ENCODE data around the gene AVPR1B.

The AVPR1B gene

GRCh38 chr1:206117151-206117948, at the start of gene AVPR1B:
Gene AVPR1B, minus strand, starts transcription at chr1:206117388. Its CDS starts 498 bp downstream, at chr1:206116890.
- no peak for DNase-seq (ENCODE audit: low spot score)

- no peak for DNase-seq (ENCODE audit: low spot score)
Observed at GRCh38 chr1:206145771-206146290, 28.6 kb upstream of the AVPR1B start.

GRCh38 chr1:206144605-206145004, 27.4 kb upstream of the AVPR1B start:
- no peak for DNase-seq (ENCODE audit: low spot score)

- DNase-seq (ENCODE audit: low spot score), result no peak
Observed at GRCh38 chr1:206143537-206144172, 26.5 kb upstream of the AVPR1B start.

- DNase-seq (ENCODE audit: low spot score), result no peak
Observed at GRCh38 chr1:206142770-206143169, 25.6 kb upstream of the AVPR1B start.

- DNase-seq (ENCODE audit: low spot score), result no peak
Observed at GRCh38 chr1:206142011-206142410, 24.8 kb upstream of the AVPR1B start.

GRCh38 chr1:206136241-206136640, 19.1 kb upstream of the AVPR1B start:
- DNase-seq (ENCODE audit: low spot score), result no peak

- DNase-seq (ENCODE audit: low spot score), result no peak
Observed at GRCh38 chr1:206135248-206135647, 18.1 kb upstream of the AVPR1B start.

GRCh38 chr1:206133751-206134415, 16.7 kb upstream of the AVPR1B start:
- no peak for DNase-seq (ENCODE audit: low spot score)

GRCh38 chr1:206131037-206131436, 13.8 kb upstream of the AVPR1B start:
- DNase-seq (ENCODE audit: low spot score), result no peak

- no peak for DNase-seq (ENCODE audit: low spot score)
Observed at GRCh38 chr1:206128196-206128595, 11.0 kb upstream of the AVPR1B start.

- DNase-seq (ENCODE audit: low spot score), result no peak
Observed at GRCh38 chr1:206127336-206127735, 10.1 kb upstream of the AVPR1B start.

GRCh38 chr1:206125346-206125745, 8.2 kb upstream of the AVPR1B start:
- no peak for DNase-seq (ENCODE audit: low spot score)

GRCh38 chr1:206122686-206123085, 5.5 kb upstream of the AVPR1B start:
- DNase-seq (ENCODE audit: low spot score), result no peak

- no peak for DNase-seq (ENCODE audit: low spot score)
Observed at GRCh38 chr1:206121269-206121668, 4.1 kb upstream of the AVPR1B start.

- no peak for DNase-seq (ENCODE audit: low spot score)
Observed at GRCh38 chr1:206120406-206120805, 3.2 kb upstream of the AVPR1B start.

GRCh38 chr1:206116873-206117150, 376 bp downstream of the AVPR1B start:
- DNase-seq (ENCODE audit: low spot score), result no peak

GRCh38 chr1:206116191-206116872, 856 bp downstream of the AVPR1B start:
- no peak for DNase-seq (ENCODE audit: low spot score)

- DNase-seq (ENCODE audit: low spot score), result no peak
Observed at GRCh38 chr1:206115791-206116190, 1.4 kb downstream of the AVPR1B start.

- DNase-seq (ENCODE audit: low spot score), result no peak
Observed at GRCh38 chr1:206114692-206115640, 2.2 kb downstream of the AVPR1B start.

- DNase-seq (ENCODE audit: low spot score), result no peak
Observed at GRCh38 chr1:206112600-206113301, 4.4 kb downstream of the AVPR1B start.

Data from CD4-positive, alpha-beta T cell treated with Interleukin-2 at 100 ng/mL for 4 hours (primary cell).